HG03039 (cell line): Measurements from ENCODE around the gene ERICH6.

Source experiments
- ATAC-seq: cut with Tn5 transposase; IDR thresholded peaks from one replicate; pipeline ENCODE4 v1.9.1; 2021; ENCODE audit warnings: mild to moderate bottlenecking, moderate library complexity; ENCODE audit not compliant: unreplicated experiment

ERICH6 gene

GRCh38 chr3:150620002-150620689 is 83.6 kb downstream of the ERICH6 start:
- no peak for ATAC-seq

- ATAC-seq, result no peak
Observed at GRCh38 chr3:150613709-150614480, 89.8 kb downstream of the ERICH6 start.

- ATAC-seq, result no peak
Observed at GRCh38 chr3:150613034-150613433, 90.7 kb downstream of the ERICH6 start.

- ATAC-seq, result no peak
Observed at GRCh38 chr3:150612494-150612893, 91.2 kb downstream of the ERICH6 start.

GRCh38 chr3:150611666-150612065 is 92.1 kb downstream of the ERICH6 start:
- no peak for ATAC-seq

- ATAC-seq, result no peak
Observed at GRCh38 chr3:150610785-150611184, 92.9 kb downstream of the ERICH6 start.

- no peak for ATAC-seq
Observed at GRCh38 chr3:150609988-150610387, 93.7 kb downstream of the ERICH6 start.
